IMR-90 (cell line): Measurements from ENCODE around the gene CCDC141. TPM values are rescaled to one million over a fixed set of nuclear protein-coding genes. Genes with fewer than 3 reads are reported as not detected.

ENCODE experiments used
- ATAC-seq: fragments of 200-7000 bp; cut with Tn5 transposase; 2 replicates; pipeline ENCODE4 v1.9.1; 2020; ENCODE audit warnings: low read depth, mild to moderate bottlenecking, moderate library complexity
- BruUV-seq: library from RNA; stranded (reverse); fragments of 400-500 nt; replicated peaks from 2 replicates; lab custom pipeline; 2021; lab: Mats Ljungman, UMichigan
- CTCF ChIA-PET: fragments of 300-600 bp; formaldehyde crosslinking; extraction: SDS; loops from one replicate; lab custom pipeline; 2021; ENCODE audit warnings: antibody characterized with exemption; lab: Yijun Ruan, JAX
- POLR2A ChIA-PET: fragments of 300-600 bp; sonication (Branson Sonifier 250); formaldehyde crosslinking; loops from one replicate; lab custom pipeline; 2022; ENCODE audit warnings: antibody characterized with exemption; ENCODE audit not compliant: unreplicated experiment; lab: Charles Lee
- DNase-seq: peaks from one replicate; pipeline ENCODE4 v3.0.0; 2013
- H2AFZ ChIP-seq: replicated peaks from 2 replicates; pipeline ENCODE3; 2013; ENCODE audit warnings: low read length, mild to moderate bottlenecking; ENCODE audit not compliant: poor library complexity
- H2AK5ac ChIP-seq: 2 replicates; pipeline ENCODE4 v1.6.1; 2013; ENCODE audit warnings: low read depth, low read length, inconsistent platforms
- H2AK9ac ChIP-seq: replicated peaks from 2 replicates; pipeline ENCODE3; 2013; ENCODE audit warnings: mild to moderate bottlenecking, low read depth, low read length, moderate library complexity; ENCODE audit not compliant: poor library complexity
- H2BK120ac ChIP-seq: 2 replicates; pipeline ENCODE4 v1.6.1; 2013; ENCODE audit warnings: low read depth, low read length, inconsistent platforms
- H2BK15ac ChIP-seq: 3 replicates; pipeline ENCODE4 v1.6.1; 2013; ENCODE audit warnings: low read depth, low read length, inconsistent platforms
- H2BK20ac ChIP-seq: 2 replicates; pipeline ENCODE4 v1.6.1; 2013; ENCODE audit warnings: low read depth, mild to moderate bottlenecking, inconsistent platforms, low read length, moderate library complexity
- H2BK5ac ChIP-seq: 2 replicates; pipeline ENCODE4 v1.6.1; 2013; ENCODE audit warnings: mild to moderate bottlenecking, low read depth, low read length, inconsistent platforms; ENCODE audit not compliant: poor library complexity, severe bottlenecking
- H3K14ac ChIP-seq: replicated peaks from 2 replicates; pipeline ENCODE4 v1.6.1; 2013; ENCODE audit warnings: low read depth, low read length, inconsistent platforms
- H3K18ac ChIP-seq: 2 replicates; pipeline ENCODE4 v1.6.1; 2013; ENCODE audit warnings: low read depth, low read length, control low read depth
- H3K23ac ChIP-seq: 2 replicates; pipeline ENCODE4 v1.6.1; 2013; ENCODE audit warnings: low read depth, low read length, inconsistent platforms
- H3K27ac ChIP-seq: 2 replicates; pipeline ENCODE4 v1.5.1; 2013; ENCODE audit warnings: mild to moderate bottlenecking, control low read depth, low read length; ENCODE audit not compliant: insufficient read depth
- H3K27me3 ChIP-seq: 2 replicates; pipeline ENCODE4 v1.6.1; 2013; ENCODE audit warnings: low read length; ENCODE audit not compliant: control insufficient read depth, insufficient read depth
- H3K36me3 ChIP-seq: 2 replicates; pipeline ENCODE4 v1.6.1; 2013; ENCODE audit warnings: low read length, mixed read lengths; ENCODE audit not compliant: control insufficient read depth, insufficient read depth
- H3K4ac ChIP-seq: 2 replicates; pipeline ENCODE4 v1.6.1; 2013; ENCODE audit warnings: low read depth, low read length, inconsistent platforms
- H3K4me1 ChIP-seq: 2 replicates; pipeline ENCODE4 v1.6.1; 2013; ENCODE audit warnings: low read length, mixed read lengths; ENCODE audit not compliant: control insufficient read depth, insufficient read depth
- H3K4me2 ChIP-seq: 2 replicates; pipeline ENCODE4 v1.6.1; 2013; ENCODE audit warnings: low read depth, mild to moderate bottlenecking, control low read depth, low read length, moderate library complexity
- H3K4me3 ChIP-seq: 2 replicates; pipeline ENCODE4 v1.5.1; 2013; ENCODE audit warnings: low read depth, mild to moderate bottlenecking, control low read depth, low read length, moderate library complexity; ENCODE audit not compliant: insufficient read depth
- H3K56ac ChIP-seq: 2 replicates; pipeline ENCODE4 v1.6.1; 2013; ENCODE audit warnings: low read length, inconsistent platforms; ENCODE audit not compliant: insufficient read depth; ENCODE audit errors: extremely low read depth
- H3K79me1 ChIP-seq, 2 experiments: 2 replicates each; pipeline ENCODE4 v1.6.1; 2013; ENCODE audit warnings: low read length in 2 of 2, inconsistent platforms in 1 of 2, low read depth in 1 of 2
- H3K9ac ChIP-seq: 2 replicates; pipeline ENCODE4 v1.6.1; 2013; ENCODE audit warnings: low read depth, low read length, control low read depth
- H3K9me1 ChIP-seq: 2 replicates; pipeline ENCODE4 v1.6.1; 2013; ENCODE audit warnings: low read length, inconsistent platforms; ENCODE audit not compliant: insufficient read depth
- H3K9me3 ChIP-seq: 2 replicates; pipeline ENCODE4 v1.6.1; 2013; ENCODE audit warnings: low read length; ENCODE audit not compliant: control insufficient read depth, insufficient read depth
- H4K20me1 ChIP-seq: 2 replicates; pipeline ENCODE4 v1.6.1; 2013; ENCODE audit warnings: low read length, inconsistent platforms; ENCODE audit not compliant: insufficient read depth
- H4K5ac ChIP-seq: 2 replicates; pipeline ENCODE4 v1.6.1; 2013; ENCODE audit warnings: mild to moderate bottlenecking, low read depth, low read length, control low read depth
- H4K8ac ChIP-seq, 2 experiments: 2 replicates each; pipeline ENCODE4 v1.6.1; 2013; ENCODE audit warnings: low read depth in 2 of 2, low read length in 2 of 2, control low read depth in 1 of 2, inconsistent platforms in 1 of 2
- H4K91ac ChIP-seq: 2 replicates; pipeline ENCODE4 v1.6.1; 2013; ENCODE audit warnings: low read depth, low read length, inconsistent platforms; ENCODE audit not compliant: insufficient read depth
- BHLHE40 ChIP-seq: fragments of 150-350 bp; IDR thresholded peaks from 2 replicates; pipeline ENCODE4 v1.6.1; 2016; ENCODE audit warnings: mild to moderate bottlenecking, low read depth, low read length
- CEBPB ChIP-seq: IDR thresholded peaks from 2 replicates; pipeline ENCODE4 v1.6.1; 2012; ENCODE audit warnings: low read depth, low read length, improper control_type of control experiment
- CHD1 ChIP-seq: IDR thresholded peaks from 2 replicates; pipeline ENCODE4 v1.6.1; 2012; ENCODE audit warnings: low read depth, low read length, improper control_type of control experiment
- CTCF ChIP-seq: conservative IDR thresholded peaks from 2 replicates; pipeline ENCODE4 v1.5.1; 2012; ENCODE audit warnings: mild to moderate bottlenecking, low read depth, low read length, improper control_type of control experiment
- ELK1 ChIP-seq: fragments of 150-350 bp; IDR thresholded peaks from 2 replicates; pipeline ENCODE4 v1.6.1; 2016; ENCODE audit warnings: low read depth, mild to moderate bottlenecking, low read length, moderate library complexity, borderline replicate concordance
- FOS ChIP-seq: fragments of 150-350 bp; IDR thresholded peaks from 2 replicates; pipeline ENCODE4 v1.6.1; 2016; ENCODE audit warnings: low read depth, low read length
- MAFK ChIP-seq: IDR thresholded peaks from 2 replicates; pipeline ENCODE4 v1.6.1; 2012; ENCODE audit warnings: low read depth, low read length, improper control_type of control experiment
- MAZ ChIP-seq: IDR thresholded peaks from 2 replicates; pipeline ENCODE4 v1.6.1; 2012; ENCODE audit warnings: low read depth, mild to moderate bottlenecking, low read length, improper control_type of control experiment, moderate library complexity, borderline replicate concordance
- MXI1 ChIP-seq: IDR thresholded peaks from 2 replicates; pipeline ENCODE4 v1.6.1; 2012; ENCODE audit warnings: low read depth, mild to moderate bottlenecking, low read length, moderate library complexity, borderline replicate concordance
- NFE2L2 ChIP-seq: fragments of 150-350 bp; IDR thresholded peaks from 2 replicates; pipeline ENCODE4 v1.6.1; 2016; ENCODE audit warnings: low read depth, mild to moderate bottlenecking, low read length
- POLR2A ChIP-seq: IDR thresholded peaks from 2 replicates; pipeline ENCODE4 v1.6.1; 2012; ENCODE audit warnings: mild to moderate bottlenecking, low read depth, low read length
- RAD21 ChIP-seq: IDR thresholded peaks from 2 replicates; pipeline ENCODE4 v1.6.1; 2012; ENCODE audit warnings: low read length, improper control_type of control experiment
- RCOR1 ChIP-seq: IDR thresholded peaks from 2 replicates; pipeline ENCODE4 v1.6.1; 2012; ENCODE audit warnings: mild to moderate bottlenecking, low read length, improper control_type of control experiment; ENCODE audit not compliant: insufficient replicate concordance
- RFX5 ChIP-seq: IDR thresholded peaks from 2 replicates; pipeline ENCODE4 v1.8.0; 2012; ENCODE audit warnings: low read depth, mild to moderate bottlenecking, low read length, moderate library complexity
- SMC3 ChIP-seq: fragments of 150-350 bp; IDR thresholded peaks from 2 replicates; pipeline ENCODE4 v1.6.1; 2016; ENCODE audit warnings: low read depth, mild to moderate bottlenecking, antibody characterized with exemption, low read length, moderate library complexity
- USF2 ChIP-seq: fragments of 150-350 bp; IDR thresholded peaks from 2 replicates; pipeline ENCODE4 v1.6.1; 2017; ENCODE audit warnings: mild to moderate bottlenecking, antibody characterized with exemption, low read length, low read depth
- WGBS, 2 experiments: methylation state at CpG; one replicate each; pipeline versions ENCODE4 v1.1.5 to v1.1.7; 2013; ENCODE audit warnings: missing lambda C conversion rate in 2 of 2; ENCODE audit not compliant: insufficient read length in 1 of 2; ENCODE audit errors: extremely low coverage in 2 of 2; 5-methylcytosine and 5-hydroxymethylcytosine counted together
- dilution Hi-C: fragments of 300-500 bp; cut with HindIII; formaldehyde crosslinking; loops from one replicate; pipeline ENCODE4 v1.14.3; 2018; ENCODE audit warnings: low sequenced_read_pairs; ENCODE audit not compliant: unreplicated experiment
- in situ Hi-C: fragments of 300-500 bp; cut with MboI; formaldehyde crosslinking; loops from 3 replicates; pipeline ENCODE4 v1.14.3; 2019; ENCODE audit warnings: low sequenced_read_pairs, inconsistent platforms, mixed read lengths
- intact Hi-C: fragments of 100-400 bp; cut with micrococcal nuclease; formaldehyde crosslinking; loops from 2 replicates; pipeline ENCODE4 v1.10.0; 2022
- polyA plus RNA-seq, 3 experiments: library from polyadenylated mRNA; depleted of rRNA; stranded (reverse); fragments of >200 nt; gene quantifications; 2 replicates each; pipeline ENCODE4 v1.2.3, GENCODE V29; 2012; ENCODE audit warnings: low replicate concordance in 1 of 3
- total RNA-seq: library from RNA; depleted of rRNA; stranded (reverse); fragments of >200 nt; gene quantifications from 2 replicates; pipeline ENCODE4 v1.2.3, GENCODE V29; 2012

The CCDC141 gene
- total and polyA plus RNA-seq, 2 of the 4 experiments (the other 2 are of a cell fraction), result not detected

GRCh38 chr2:178807227-178808008 is 242.5 kb downstream of the CCDC141 start, which contains the start of gene TTN:
Gene TTN, minus strand, starts transcription at chr2:178807423. Its CDS starts 2,781 bp downstream, at chr2:178804642.
- Histone ChIP-seq H3K9me3 (no peaks in the 10 kb centered on the region), H3K36me3 (no peaks in the 10 kb centered on the region), H2AK9ac (no peak within 1 kb of the TSS), H4K91ac (no peak within 1 kb of the TSS), H4K8ac (no peak within 1 kb of the TSS), H3K4me2 (no peak within 1 kb of the TSS), H3K14ac (no peak within 1 kb of the TSS), H3K56ac (no peak within 1 kb of the TSS; the same call in 1 of the 2 replicates), H3K9me1 (no peaks in the 10 kb centered on the region), H3K18ac (no peak within 1 kb of the TSS), H2BK15ac (no peak within 1 kb of the TSS), H3K4me3 (no peak within 1 kb of the TSS), H3K4me1 (no peaks in the 10 kb centered on the region), H3K23ac (no peak within 1 kb of the TSS), H2BK5ac (no peak within 1 kb of the TSS), H3K4ac (no peak within 1 kb of the TSS), H3K9ac (no peak within 1 kb of the TSS), H3K27me3 (no peaks in the 10 kb centered on the region), H4K20me1 (no peaks in the 10 kb centered on the region), H3K27ac (no peak within 1 kb of the TSS), H3K79me1 (no peaks in the 10 kb centered on the region), H2AFZ (no peak within 1 kb of the TSS), H4K5ac (no peak within 1 kb of the TSS), H2AK5ac (no peak within 1 kb of the TSS), H2BK20ac (no peak within 1 kb of the TSS), H2BK120ac (no peak within 1 kb of the TSS)
- no TSS peak for BruUV-seq
- intact Hi-C loops, result no loop called here
- ATAC-seq, result no peak
- no CpG with 5 or more reads among the region's 10 CpGs for WGBS, 2 experiments
- no peak for TF ChIP-seq NFE2L2
- no peak for TF ChIP-seq POLR2A
- TF ChIP-seq CHD1, result no peak
- no peak for TF ChIP-seq MAFK
- no peak for TF ChIP-seq CEBPB
- no peak for TF ChIP-seq MXI1
- TF ChIP-seq CTCF, result no peak
- no peak for TF ChIP-seq RCOR1
- no peak for TF ChIP-seq ELK1
- no peak for TF ChIP-seq BHLHE40
- no peak for TF ChIP-seq MAZ
- no peak for TF ChIP-seq FOS
- TF ChIP-seq SMC3, result no peak
- TF ChIP-seq USF2, result no peak
- no peak for TF ChIP-seq RFX5
- TF ChIP-seq RAD21, result no peak
- no peak for DNase-seq
- dilution Hi-C loops, result no loop called here
- ChIA-PET POLR2A (no interaction called here), CTCF (no interaction called here)
- in situ Hi-C loops, result no loop called here
